ENCODE results near the gene KCTD21. TPM values are rescaled to one million over a fixed set of nuclear protein-coding genes. Genes with fewer than 3 reads are reported as not detected.
A peak's percentile ranks its signal among the peaks of the same experiment; 100 is the strongest.

The KCTD21 gene
- total RNA-seq, 1 donor from 2014 or later = 10.7 TPM

- Mint-ChIP-seq H3K9me3 (ENCODE audit: unreplicated experiment) (peaks cover under 1% of the 10 kb centered on the region), H3K27ac (ENCODE audit: unreplicated experiment) (peak overlapping the region; percentile 68), H3K4me1 (ENCODE audit: unreplicated experiment) (peaks cover 26% of the 10 kb centered on the region)
These were observed 17.4 kb downstream of the KCTD21 start for GRCh38 chr11:78170874-78171549.

GRCh38 chr11:78170413-78170812 is 18.0 kb downstream of the KCTD21 start:
- Mint-ChIP-seq H3K27ac (ENCODE audit: unreplicated experiment) (peak overlapping the region; percentile 68), H3K27me3 (ENCODE audit: unreplicated experiment) (no peaks in the 10 kb centered on the region), H3K4me1 (ENCODE audit: unreplicated experiment) (peaks cover 26% of the 10 kb centered on the region), H3K36me3 (ENCODE audit: unreplicated experiment) (peaks cover 17% of the 10 kb centered on the region), H3K4me3 (ENCODE audit: unreplicated experiment) (no peak overlapping the region), H3K9me3 (ENCODE audit: unreplicated experiment) (no peaks in the 10 kb centered on the region)
- no peak for TF ChIP-seq CTCF (IDR thresholded peaks at IDR 0.05)
- DNase-seq (ENCODE audit: extremely low spot score, unreplicated experiment) = no peak

More at GRCh38 chr11:78170874-78171549, 17.4 kb downstream of the KCTD21 start:
- no peak overlapping the region for H3K4me3 Mint-ChIP-seq (ENCODE audit: unreplicated experiment)
- no peaks in the 10 kb centered on the region for H3K27me3 Mint-ChIP-seq (ENCODE audit: unreplicated experiment)
- no peak for DNase-seq (ENCODE audit: extremely low spot score, unreplicated experiment)
- H3K36me3 Mint-ChIP-seq (ENCODE audit: unreplicated experiment) = peaks cover 17% of the 10 kb centered on the region
- no peak for TF ChIP-seq CTCF (IDR thresholded peaks at IDR 0.05)

- peaks cover 26% of the 10 kb centered on the region for H3K4me1 Mint-ChIP-seq (ENCODE audit: unreplicated experiment)
- H3K27me3 Mint-ChIP-seq (ENCODE audit: unreplicated experiment) = no peaks in the 10 kb centered on the region
- peak; percentile 87 for DNase-seq (ENCODE audit: extremely low spot score, unreplicated experiment)
- no peak for TF ChIP-seq CTCF (IDR thresholded peaks at IDR 0.05)
- H3K27ac Mint-ChIP-seq (ENCODE audit: unreplicated experiment) = peak overlapping the region; percentile 92
- H3K36me3 Mint-ChIP-seq (ENCODE audit: unreplicated experiment) = peaks cover 9% of the 10 kb centered on the region
- H3K4me3 Mint-ChIP-seq (ENCODE audit: unreplicated experiment) = no peak overlapping the region
- H3K9me3 Mint-ChIP-seq (ENCODE audit: unreplicated experiment) = no peaks in the 10 kb centered on the region
These were observed 19.6 kb downstream of the KCTD21 start for GRCh38 chr11:78168539-78169477.

- no peaks in the 10 kb centered on the region for H3K9me3 Mint-ChIP-seq (ENCODE audit: unreplicated experiment)
- no peaks in the 10 kb centered on the region for H3K36me3 Mint-ChIP-seq (ENCODE audit: unreplicated experiment)
- H3K27ac Mint-ChIP-seq (ENCODE audit: unreplicated experiment) = no peak overlapping the region
- TF ChIP-seq CTCF (IDR thresholded peaks at IDR 0.05) = no peak
- H3K27me3 Mint-ChIP-seq (ENCODE audit: unreplicated experiment) = no peaks in the 10 kb centered on the region
- no peak overlapping the region for H3K4me3 Mint-ChIP-seq (ENCODE audit: unreplicated experiment)
- no peak for DNase-seq (ENCODE audit: extremely low spot score, unreplicated experiment)
- H3K4me1 Mint-ChIP-seq (ENCODE audit: unreplicated experiment) = peaks cover 29% of the 10 kb centered on the region
These were observed 21.5 kb downstream of the KCTD21 start for GRCh38 chr11:78166855-78167469.

Data from osteocyte (in vitro differentiated cells).